ENCODE results near the gene KLHDC1.
"Not testable (repeated sequence)": the region's sequence is repeated elsewhere in the genome, so short reads cannot be mapped to it uniquely, and the experiment has no call there.

- TF ChIP-seq POLR2A (IDR thresholded peaks at IDR 0.05; ENCODE audit: borderline replicate concordance, extremely low read depth, insufficient read depth, insufficient read length); EGR1 (IDR thresholded peaks at IDR 0.05; ENCODE audit: low read depth); EZH2 (IDR thresholded peaks at IDR 0.05); POLR2AphosphoS5 (IDR thresholded peaks at IDR 0.05; ENCODE audit: low read depth, low read length); SRF (IDR thresholded peaks at IDR 0.05; ENCODE audit: low read depth); EZH2phosphoT487 (IDR thresholded peaks at IDR 0.05; ENCODE audit: borderline replicate concordance); TCF7L2 (IDR thresholded peaks at IDR 0.05; ENCODE audit: borderline replicate concordance, extremely low read depth, insufficient read depth, insufficient read length); RAD21 (IDR thresholded peaks at IDR 0.05; ENCODE audit: low read depth); SIN3A (IDR thresholded peaks at IDR 0.05; ENCODE audit: low read depth); CEBPB (IDR thresholded peaks at IDR 0.05; ENCODE audit: low read depth): not testable (repeated sequence)
- TF ChIP-seq, protein P1, sequence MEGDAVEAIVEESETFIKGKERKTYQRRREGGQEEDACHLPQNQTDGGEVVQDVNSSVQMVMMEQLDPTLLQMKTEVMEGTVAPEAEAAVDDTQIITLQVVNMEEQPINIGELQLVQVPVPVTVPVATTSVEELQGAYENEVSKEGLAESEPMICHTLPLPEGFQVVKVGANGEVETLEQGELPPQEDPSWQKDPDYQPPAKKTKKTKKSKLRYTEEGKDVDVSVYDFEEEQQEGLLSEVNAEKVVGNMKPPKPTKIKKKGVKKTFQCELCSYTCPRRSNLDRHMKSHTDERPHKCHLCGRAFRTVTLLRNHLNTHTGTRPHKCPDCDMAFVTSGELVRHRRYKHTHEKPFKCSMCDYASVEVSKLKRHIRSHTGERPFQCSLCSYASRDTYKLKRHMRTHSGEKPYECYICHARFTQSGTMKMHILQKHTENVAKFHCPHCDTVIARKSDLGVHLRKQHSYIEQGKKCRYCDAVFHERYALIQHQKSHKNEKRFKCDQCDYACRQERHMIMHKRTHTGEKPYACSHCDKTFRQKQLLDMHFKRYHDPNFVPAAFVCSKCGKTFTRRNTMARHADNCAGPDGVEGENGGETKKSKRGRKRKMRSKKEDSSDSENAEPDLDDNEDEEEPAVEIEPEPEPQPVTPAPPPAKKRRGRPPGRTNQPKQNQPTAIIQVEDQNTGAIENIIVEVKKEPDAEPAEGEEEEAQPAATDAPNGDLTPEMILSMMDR (IDR thresholded peaks at IDR 0.05 in 2 of 3, conservative IDR thresholded peaks at IDR 0.05 in 1 of 3; ENCODE audit: borderline replicate concordance in 1 of 3, insufficient read depth in 1 of 3, low read depth in 2 of 3, low read length in 2 of 3) = not testable (repeated sequence)
- TF ChIP-seq, protein P2, sequence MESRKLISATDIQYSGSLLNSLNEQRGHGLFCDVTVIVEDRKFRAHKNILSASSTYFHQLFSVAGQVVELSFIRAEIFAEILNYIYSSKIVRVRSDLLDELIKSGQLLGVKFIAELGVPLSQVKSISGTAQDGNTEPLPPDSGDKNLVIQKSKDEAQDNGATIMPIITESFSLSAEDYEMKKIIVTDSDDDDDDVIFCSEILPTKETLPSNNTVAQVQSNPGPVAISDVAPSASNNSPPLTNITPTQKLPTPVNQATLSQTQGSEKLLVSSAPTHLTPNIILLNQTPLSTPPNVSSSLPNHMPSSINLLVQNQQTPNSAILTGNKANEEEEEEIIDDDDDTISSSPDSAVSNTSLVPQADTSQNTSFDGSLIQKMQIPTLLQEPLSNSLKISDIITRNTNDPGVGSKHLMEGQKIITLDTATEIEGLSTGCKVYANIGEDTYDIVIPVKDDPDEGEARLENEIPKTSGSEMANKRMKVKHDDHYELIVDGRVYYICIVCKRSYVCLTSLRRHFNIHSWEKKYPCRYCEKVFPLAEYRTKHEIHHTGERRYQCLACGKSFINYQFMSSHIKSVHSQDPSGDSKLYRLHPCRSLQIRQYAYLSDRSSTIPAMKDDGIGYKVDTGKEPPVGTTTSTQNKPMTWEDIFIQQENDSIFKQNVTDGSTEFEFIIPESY (IDR thresholded peaks at IDR 0.05; ENCODE audit: extremely low read depth, insufficient replicate concordance, low read length) = not testable (repeated sequence)
- TF ChIP-seq, protein P3, sequence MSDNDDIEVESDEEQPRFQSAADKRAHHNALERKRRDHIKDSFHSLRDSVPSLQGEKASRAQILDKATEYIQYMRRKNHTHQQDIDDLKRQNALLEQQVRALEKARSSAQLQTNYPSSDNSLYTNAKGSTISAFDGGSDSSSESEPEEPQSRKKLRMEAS (IDR thresholded peaks at IDR 0.05) = not testable (repeated sequence)
- TF ChIP-seq, protein P4, sequence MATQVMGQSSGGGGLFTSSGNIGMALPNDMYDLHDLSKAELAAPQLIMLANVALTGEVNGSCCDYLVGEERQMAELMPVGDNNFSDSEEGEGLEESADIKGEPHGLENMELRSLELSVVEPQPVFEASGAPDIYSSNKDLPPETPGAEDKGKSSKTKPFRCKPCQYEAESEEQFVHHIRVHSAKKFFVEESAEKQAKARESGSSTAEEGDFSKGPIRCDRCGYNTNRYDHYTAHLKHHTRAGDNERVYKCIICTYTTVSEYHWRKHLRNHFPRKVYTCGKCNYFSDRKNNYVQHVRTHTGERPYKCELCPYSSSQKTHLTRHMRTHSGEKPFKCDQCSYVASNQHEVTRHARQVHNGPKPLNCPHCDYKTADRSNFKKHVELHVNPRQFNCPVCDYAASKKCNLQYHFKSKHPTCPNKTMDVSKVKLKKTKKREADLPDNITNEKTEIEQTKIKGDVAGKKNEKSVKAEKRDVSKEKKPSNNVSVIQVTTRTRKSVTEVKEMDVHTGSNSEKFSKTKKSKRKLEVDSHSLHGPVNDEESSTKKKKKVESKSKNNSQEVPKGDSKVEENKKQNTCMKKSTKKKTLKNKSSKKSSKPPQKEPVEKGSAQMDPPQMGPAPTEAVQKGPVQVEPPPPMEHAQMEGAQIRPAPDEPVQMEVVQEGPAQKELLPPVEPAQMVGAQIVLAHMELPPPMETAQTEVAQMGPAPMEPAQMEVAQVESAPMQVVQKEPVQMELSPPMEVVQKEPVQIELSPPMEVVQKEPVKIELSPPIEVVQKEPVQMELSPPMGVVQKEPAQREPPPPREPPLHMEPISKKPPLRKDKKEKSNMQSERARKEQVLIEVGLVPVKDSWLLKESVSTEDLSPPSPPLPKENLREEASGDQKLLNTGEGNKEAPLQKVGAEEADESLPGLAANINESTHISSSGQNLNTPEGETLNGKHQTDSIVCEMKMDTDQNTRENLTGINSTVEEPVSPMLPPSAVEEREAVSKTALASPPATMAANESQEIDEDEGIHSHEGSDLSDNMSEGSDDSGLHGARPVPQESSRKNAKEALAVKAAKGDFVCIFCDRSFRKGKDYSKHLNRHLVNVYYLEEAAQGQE (IDR thresholded peaks at IDR 0.05; ENCODE audit: low read depth) = not testable (repeated sequence)
Measured at GRCh38 chr14:49704471-49704870, 11.6 kb downstream of the KLHDC1 start.

All from HCT116 (cell line).